Measurements from ENCODE around the gene NT5C2.
"Not testable (repeated sequence)": the region's sequence is repeated elsewhere in the genome, so short reads cannot be mapped to it uniquely, and the experiment has no call there.

DNA sequence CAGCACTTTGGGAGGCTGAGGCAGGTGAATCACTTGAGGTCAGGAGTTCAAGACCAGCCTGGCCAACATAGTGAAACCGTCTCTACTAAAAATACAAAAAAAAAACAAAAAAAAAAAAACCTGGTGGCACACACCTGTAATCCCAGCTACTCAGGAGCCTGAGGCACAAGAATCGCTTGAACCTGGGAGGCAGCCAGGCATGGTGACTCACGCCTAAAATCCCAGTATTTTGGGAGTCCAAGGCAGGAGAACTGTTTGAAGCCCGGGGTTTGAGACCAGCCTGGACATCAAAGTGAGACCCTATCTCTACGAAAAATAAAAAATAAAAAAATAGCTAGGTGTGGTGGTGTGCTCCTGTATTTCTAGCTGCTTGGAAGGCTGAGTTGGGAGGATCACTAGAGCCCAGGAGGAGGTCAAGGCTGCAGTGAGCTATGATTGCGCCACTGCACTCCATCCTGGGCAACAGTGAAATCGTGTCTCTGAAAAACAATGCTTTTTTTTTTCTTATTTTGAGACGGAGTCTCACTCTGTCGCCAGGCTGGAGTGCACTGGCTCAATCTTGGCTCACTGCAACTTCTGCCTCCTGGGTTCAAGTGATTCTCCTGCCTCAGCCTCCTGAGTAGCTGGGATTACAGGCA is 29.2 kb downstream of the NT5C2 start:
- TF ChIP-seq, protein P1, sequence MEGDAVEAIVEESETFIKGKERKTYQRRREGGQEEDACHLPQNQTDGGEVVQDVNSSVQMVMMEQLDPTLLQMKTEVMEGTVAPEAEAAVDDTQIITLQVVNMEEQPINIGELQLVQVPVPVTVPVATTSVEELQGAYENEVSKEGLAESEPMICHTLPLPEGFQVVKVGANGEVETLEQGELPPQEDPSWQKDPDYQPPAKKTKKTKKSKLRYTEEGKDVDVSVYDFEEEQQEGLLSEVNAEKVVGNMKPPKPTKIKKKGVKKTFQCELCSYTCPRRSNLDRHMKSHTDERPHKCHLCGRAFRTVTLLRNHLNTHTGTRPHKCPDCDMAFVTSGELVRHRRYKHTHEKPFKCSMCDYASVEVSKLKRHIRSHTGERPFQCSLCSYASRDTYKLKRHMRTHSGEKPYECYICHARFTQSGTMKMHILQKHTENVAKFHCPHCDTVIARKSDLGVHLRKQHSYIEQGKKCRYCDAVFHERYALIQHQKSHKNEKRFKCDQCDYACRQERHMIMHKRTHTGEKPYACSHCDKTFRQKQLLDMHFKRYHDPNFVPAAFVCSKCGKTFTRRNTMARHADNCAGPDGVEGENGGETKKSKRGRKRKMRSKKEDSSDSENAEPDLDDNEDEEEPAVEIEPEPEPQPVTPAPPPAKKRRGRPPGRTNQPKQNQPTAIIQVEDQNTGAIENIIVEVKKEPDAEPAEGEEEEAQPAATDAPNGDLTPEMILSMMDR (IDR thresholded peaks at IDR 0.05 in 4 of 5, conservative IDR thresholded peaks at IDR 0.05 in 1 of 5), result not testable (repeated sequence)
- not testable (repeated sequence) for TF ChIP-seq POLR2A (IDR thresholded peaks at IDR 0.05)
